Measurements from ENCODE around the gene FAM209A.
"Not testable (repeated sequence)": the region's sequence is repeated elsewhere in the genome, so short reads cannot be mapped to it uniquely, and the experiment has no call there.

Gene FAM209A

GRCh38 chr20:56542489-56543030, 18.0 kb downstream of the FAM209A start:
- Histone ChIP-seq H3K4me3 (ENCODE audit: low read length) (no peak overlapping the region), H3K4me1 (ENCODE audit: control insufficient read depth, insufficient read depth, low read length) (no peaks in the 10 kb centered on the region), H3K9ac (ENCODE audit: low read depth, low read length) (no peak overlapping the region), H3K9me3 (replicated peaks; ENCODE audit: low read length) (no peaks in the 10 kb centered on the region), H3K36me3 (ENCODE audit: insufficient read depth, low read length) (no peaks in the 10 kb centered on the region), H3K27me3 (ENCODE audit: control insufficient read depth, insufficient read depth, low read length) (no peaks in the 10 kb centered on the region), H3K4me2 (ENCODE audit: low read length) (no peak overlapping the region)

- Histone ChIP-seq H3K4me1 (ENCODE audit: control insufficient read depth, insufficient read depth, low read length) (peaks cover 4% of the 10 kb centered on the region), H3K4me3 (ENCODE audit: low read length) (no peak overlapping the region), H3K36me3 (ENCODE audit: insufficient read depth, low read length) (no peaks in the 10 kb centered on the region), H3K27me3 (ENCODE audit: control insufficient read depth, insufficient read depth, low read length) (peaks cover 7% of the 10 kb centered on the region), H3K9me3 (replicated peaks; ENCODE audit: low read length) (no peaks in the 10 kb centered on the region), H3K4me2 (ENCODE audit: low read length) (no peak overlapping the region), H3K9ac (ENCODE audit: low read depth, low read length) (no peak overlapping the region)
Observed at GRCh38 chr20:56551571-56551970, 27.0 kb downstream of the FAM209A start.

DNA sequence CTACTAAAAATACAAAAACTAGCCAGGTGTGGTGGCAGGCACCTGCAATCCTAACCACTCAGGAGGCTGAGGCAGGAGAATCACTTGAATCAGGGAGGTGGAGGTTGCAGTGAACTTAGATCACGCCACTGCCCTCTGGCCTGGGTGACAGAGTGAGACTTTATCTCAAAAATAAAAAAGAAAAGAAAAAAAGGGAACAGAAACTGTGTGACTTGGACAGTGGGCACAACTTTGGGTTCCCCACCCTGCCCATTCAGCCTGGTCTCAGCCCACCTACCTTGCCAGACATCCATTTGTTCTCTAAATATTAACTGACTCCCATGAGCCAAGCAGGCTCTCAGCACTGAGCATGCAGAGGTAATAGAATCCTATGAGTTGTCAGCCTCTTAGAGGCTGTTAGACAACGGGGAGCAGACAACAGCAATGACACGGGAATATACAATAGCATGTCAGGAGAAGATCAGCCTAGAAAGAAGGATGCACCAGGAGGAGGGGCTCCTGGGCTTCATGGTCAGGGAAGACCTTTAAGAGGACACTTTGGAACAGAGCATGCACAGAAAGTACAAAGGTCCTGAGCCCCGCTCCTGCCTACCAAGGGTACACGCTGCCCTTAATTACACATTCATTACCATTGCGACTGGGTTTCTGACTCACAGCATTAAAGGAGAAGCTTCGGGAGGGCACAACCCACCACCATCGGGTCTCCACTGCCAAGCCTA, 28.5 kb downstream of the FAM209A start:
- no peak overlapping the region for H3K9ac ChIP-seq (ENCODE audit: low read depth, low read length)
- peaks cover 7% of the 10 kb centered on the region for H3K27me3 ChIP-seq (ENCODE audit: control insufficient read depth, insufficient read depth, low read length)

DNA sequence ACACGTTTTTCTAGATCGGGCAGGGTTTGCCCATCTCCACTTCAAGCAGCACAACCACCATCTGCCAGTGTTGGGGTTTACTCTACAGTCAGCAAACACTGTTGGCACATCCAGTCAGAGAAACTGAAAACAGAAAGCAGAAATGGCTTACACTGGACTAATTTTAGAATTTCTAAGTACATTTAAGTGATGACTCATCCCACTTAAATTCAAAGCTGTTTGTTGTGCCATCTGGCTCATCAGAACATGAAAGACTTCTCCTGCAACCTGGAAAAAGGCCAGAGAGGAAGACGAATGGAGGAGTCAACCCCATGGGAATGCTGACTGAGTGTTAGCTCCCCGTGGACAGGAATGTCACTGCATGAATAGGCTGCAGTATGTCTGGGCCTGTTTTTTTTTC, 30.3 kb downstream of the FAM209A start:
- Histone ChIP-seq H3K9me3 (replicated peaks; ENCODE audit: low read length) (no peaks in the 10 kb centered on the region), H3K27me3 (ENCODE audit: control insufficient read depth, insufficient read depth, low read length) (peaks cover 7% of the 10 kb centered on the region), H3K36me3 (ENCODE audit: insufficient read depth, low read length) (no peaks in the 10 kb centered on the region), H3K4me1 (ENCODE audit: control insufficient read depth, insufficient read depth, low read length) (peaks cover 4% of the 10 kb centered on the region), H3K4me2 (ENCODE audit: low read length) (no peak overlapping the region), H3K4me3 (ENCODE audit: low read length) (no peak overlapping the region), H3K9ac (ENCODE audit: low read depth, low read length) (no peak overlapping the region)

More for the DNA sequence above, 28.5 kb downstream of the FAM209A start:
- Histone ChIP-seq H3K4me1 (ENCODE audit: control insufficient read depth, insufficient read depth, low read length) (peaks cover 4% of the 10 kb centered on the region), H3K4me2 (ENCODE audit: low read length) (no peak overlapping the region), H3K36me3 (ENCODE audit: insufficient read depth, low read length) (no peaks in the 10 kb centered on the region), H3K4me3 (ENCODE audit: low read length) (no peak overlapping the region), H3K9me3 (replicated peaks; ENCODE audit: low read length) (no peaks in the 10 kb centered on the region)

- Histone ChIP-seq H3K4me2 (ENCODE audit: low read length) (no peak overlapping the region), H3K27me3 (ENCODE audit: control insufficient read depth, insufficient read depth, low read length) (no peaks in the 10 kb centered on the region), H3K4me1 (ENCODE audit: control insufficient read depth, insufficient read depth, low read length) (peaks cover 4% of the 10 kb centered on the region), H3K9me3 (replicated peaks; ENCODE audit: low read length) (no peaks in the 10 kb centered on the region), H3K4me3 (ENCODE audit: low read length) (no peak overlapping the region), H3K36me3 (ENCODE audit: insufficient read depth, low read length) (no peaks in the 10 kb centered on the region), H3K9ac (ENCODE audit: low read depth, low read length) (no peak overlapping the region)
Observed at GRCh38 chr20:56558968-56559367, 34.4 kb downstream of the FAM209A start.

DNA sequence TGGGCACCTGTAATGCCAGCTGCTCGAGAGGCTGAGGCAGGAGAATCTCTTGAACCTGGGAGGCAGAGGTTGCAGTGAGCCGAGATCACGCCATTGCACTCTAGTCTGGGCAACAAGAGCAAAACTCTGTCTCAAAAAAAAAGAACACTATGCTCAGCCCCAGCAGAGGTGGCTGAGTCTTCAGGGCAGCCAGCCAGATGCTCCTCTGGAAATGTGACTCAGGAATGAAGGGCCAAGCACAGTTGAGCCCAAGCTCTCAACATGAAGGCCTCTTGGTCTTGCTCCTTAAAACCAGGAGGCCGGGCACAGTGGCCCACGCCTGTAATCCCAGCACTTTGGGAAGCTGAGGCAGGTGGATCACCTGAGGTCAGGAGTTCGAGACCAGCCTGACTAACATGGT, 40.0 kb downstream of the FAM209A start:
- H3K4me3 ChIP-seq (ENCODE audit: low read length); H3K4me2 ChIP-seq (ENCODE audit: low read length); H3K4me1 ChIP-seq (ENCODE audit: control insufficient read depth, insufficient read depth, low read length); H3K9me3 ChIP-seq (replicated peaks; ENCODE audit: low read length); H3K27me3 ChIP-seq (ENCODE audit: control insufficient read depth, insufficient read depth, low read length); H3K9ac ChIP-seq (ENCODE audit: low read depth, low read length); H3K36me3 ChIP-seq (ENCODE audit: insufficient read depth, low read length): not testable (repeated sequence)

DNA sequence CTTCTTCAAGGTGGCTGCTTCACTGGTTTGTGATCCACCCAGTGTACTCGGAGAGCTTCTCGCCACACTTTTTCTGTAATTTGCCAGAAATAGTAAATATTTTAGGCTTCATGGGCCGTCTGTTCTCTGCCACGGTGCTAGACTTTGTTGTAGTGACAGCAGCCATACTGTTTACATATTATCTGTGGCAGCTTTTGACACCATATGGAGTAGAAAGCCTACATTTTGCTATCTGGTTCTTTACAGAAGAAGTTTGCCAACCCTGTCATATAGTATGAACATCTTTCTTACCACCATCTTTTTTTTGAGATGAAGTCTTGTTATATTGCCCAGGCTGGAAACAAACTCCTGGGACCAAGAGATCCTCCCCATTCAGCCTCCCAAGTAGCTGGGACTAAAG, 41.0 kb downstream of the FAM209A start:
- Histone ChIP-seq H3K4me3 (ENCODE audit: low read length) (no peak overlapping the region), H3K4me2 (ENCODE audit: low read length) (no peak overlapping the region), H3K27me3 (ENCODE audit: control insufficient read depth, insufficient read depth, low read length) (no peaks in the 10 kb centered on the region), H3K36me3 (ENCODE audit: insufficient read depth, low read length) (no peaks in the 10 kb centered on the region), H3K9me3 (replicated peaks; ENCODE audit: low read length) (no peaks in the 10 kb centered on the region), H3K9ac (ENCODE audit: low read depth, low read length) (no peak overlapping the region), H3K4me1 (ENCODE audit: control insufficient read depth, insufficient read depth, low read length) (no peaks in the 10 kb centered on the region)

DNA sequence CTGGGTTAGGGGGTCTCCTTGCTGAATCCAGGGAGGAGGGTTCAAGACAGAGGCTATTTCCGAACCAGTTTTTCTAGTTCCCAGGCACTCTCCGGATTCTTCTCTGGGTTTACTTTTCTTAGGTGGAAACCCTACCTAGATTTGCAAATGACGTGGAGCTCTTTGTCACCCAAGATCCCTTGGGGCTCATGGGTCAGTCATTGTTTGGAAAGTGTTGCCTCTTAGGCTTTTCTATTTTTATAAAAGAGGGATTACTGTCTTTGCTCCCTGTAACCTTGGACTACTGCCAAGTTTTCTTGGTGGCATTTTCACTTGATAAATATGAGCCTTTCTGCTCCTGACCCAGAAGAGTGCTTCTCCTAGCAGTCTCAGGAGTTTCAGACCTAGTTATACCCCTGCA, 42.1 kb downstream of the FAM209A start:
- Histone ChIP-seq H3K4me1 (ENCODE audit: control insufficient read depth, insufficient read depth, low read length) (no peaks in the 10 kb centered on the region), H3K9ac (ENCODE audit: low read depth, low read length) (no peak overlapping the region), H3K4me3 (ENCODE audit: low read length) (no peak overlapping the region), H3K9me3 (replicated peaks; ENCODE audit: low read length) (no peaks in the 10 kb centered on the region), H3K4me2 (ENCODE audit: low read length) (no peak overlapping the region), H3K36me3 (ENCODE audit: insufficient read depth, low read length) (no peaks in the 10 kb centered on the region), H3K27me3 (ENCODE audit: control insufficient read depth, insufficient read depth, low read length) (no peaks in the 10 kb centered on the region)

- Histone ChIP-seq H3K9ac (ENCODE audit: low read depth, low read length) (no peak overlapping the region), H3K9me3 (replicated peaks; ENCODE audit: low read length) (no peaks in the 10 kb centered on the region), H3K4me2 (ENCODE audit: low read length) (no peak overlapping the region), H3K36me3 (ENCODE audit: insufficient read depth, low read length) (no peaks in the 10 kb centered on the region), H3K27me3 (ENCODE audit: control insufficient read depth, insufficient read depth, low read length) (no peaks in the 10 kb centered on the region), H3K4me3 (ENCODE audit: low read length) (no peak overlapping the region), H3K4me1 (ENCODE audit: control insufficient read depth, insufficient read depth, low read length) (no peaks in the 10 kb centered on the region)
Observed at GRCh38 chr20:56570832-56571231, 46.3 kb downstream of the FAM209A start.

DNA sequence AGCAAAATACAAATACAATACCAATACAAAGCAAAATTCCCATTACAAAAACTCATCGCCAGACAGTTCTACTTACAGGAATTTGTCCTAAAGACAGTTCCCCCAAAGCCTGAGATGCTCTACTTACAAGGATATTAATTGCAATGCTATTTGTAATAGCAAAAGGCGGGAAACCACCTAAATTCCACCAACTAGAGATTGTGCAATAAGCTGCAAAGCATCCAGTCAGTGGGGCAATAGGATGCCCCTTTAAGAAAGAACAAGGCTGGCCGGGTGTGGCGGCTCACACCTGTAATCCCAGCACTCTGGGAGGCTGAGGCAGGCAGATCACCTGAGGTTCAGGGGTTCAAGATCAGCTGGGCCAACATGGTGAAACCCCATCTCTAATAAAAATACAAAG, 47.6 kb downstream of the FAM209A start:
- H3K9ac ChIP-seq (ENCODE audit: low read depth, low read length) = no peak overlapping the region
- no peak overlapping the region for H3K4me2 ChIP-seq (ENCODE audit: low read length)
- H3K4me3 ChIP-seq (ENCODE audit: low read length) = no peak overlapping the region
- H3K9me3 ChIP-seq (replicated peaks; ENCODE audit: low read length) = no peaks in the 10 kb centered on the region
- H3K36me3 ChIP-seq (ENCODE audit: insufficient read depth, low read length) = no peaks in the 10 kb centered on the region
- no peaks in the 10 kb centered on the region for H3K27me3 ChIP-seq (ENCODE audit: control insufficient read depth, insufficient read depth, low read length)
- H3K4me1 ChIP-seq (ENCODE audit: control insufficient read depth, insufficient read depth, low read length) = no peaks in the 10 kb centered on the region

GRCh38 chr20:56573986-56574385, 49.4 kb downstream of the FAM209A start:
- Histone ChIP-seq H3K4me1 (ENCODE audit: control insufficient read depth, insufficient read depth, low read length) (no peaks in the 10 kb centered on the region), H3K4me3 (ENCODE audit: low read length) (no peak overlapping the region), H3K9me3 (replicated peaks; ENCODE audit: low read length) (no peaks in the 10 kb centered on the region), H3K36me3 (ENCODE audit: insufficient read depth, low read length) (no peaks in the 10 kb centered on the region), H3K27me3 (ENCODE audit: control insufficient read depth, insufficient read depth, low read length) (no peaks in the 10 kb centered on the region), H3K9ac (ENCODE audit: low read depth, low read length) (no peak overlapping the region), H3K4me2 (ENCODE audit: low read length) (no peak overlapping the region)

DNA sequence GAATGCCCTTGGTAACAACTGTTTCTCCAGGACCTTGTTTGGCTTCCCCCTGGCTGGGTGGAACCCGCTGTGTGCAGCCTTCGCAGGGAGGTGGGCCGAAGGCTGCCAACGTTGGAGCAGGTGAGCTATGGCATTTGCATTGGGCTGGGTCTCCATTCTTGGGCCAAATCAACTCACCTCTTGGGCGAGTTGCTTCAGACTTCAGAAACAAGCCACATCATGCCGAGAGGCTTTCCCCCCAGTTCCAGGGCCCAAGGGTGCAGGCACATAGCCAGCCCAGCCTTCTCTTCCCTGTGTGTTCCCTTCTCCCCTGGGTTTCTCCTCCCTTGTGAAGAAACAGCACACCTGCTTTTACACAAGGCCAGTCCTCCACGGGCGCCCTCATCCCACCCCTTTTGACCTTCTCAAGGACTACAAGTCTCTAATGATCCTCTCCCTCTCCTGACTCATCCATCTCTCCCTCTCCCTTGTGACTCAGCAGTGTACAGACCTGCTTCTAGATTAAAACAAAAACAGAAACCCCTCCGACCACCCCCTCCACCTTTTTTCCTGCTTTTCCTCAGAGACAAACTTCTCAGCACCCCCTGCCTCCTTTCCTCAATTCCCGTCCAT, 50.1 kb downstream of the FAM209A start:
- H3K4me2 ChIP-seq (ENCODE audit: low read length) = no peak overlapping the region
- no peak overlapping the region for H3K9ac ChIP-seq (ENCODE audit: low read depth, low read length)
- H3K4me3 ChIP-seq (ENCODE audit: low read length) = no peak overlapping the region
- no peaks in the 10 kb centered on the region for H3K36me3 ChIP-seq (ENCODE audit: insufficient read depth, low read length)
- H3K4me1 ChIP-seq (ENCODE audit: control insufficient read depth, insufficient read depth, low read length) = no peaks in the 10 kb centered on the region
- no peaks in the 10 kb centered on the region for H3K27me3 ChIP-seq (ENCODE audit: control insufficient read depth, insufficient read depth, low read length)
- no peaks in the 10 kb centered on the region for H3K9me3 ChIP-seq (replicated peaks; ENCODE audit: low read length)
